ENCODE results near the gene C1orf159. TPM values are rescaled to one million over a fixed set of nuclear protein-coding genes. Genes with fewer than 3 reads are reported as not detected.

C1orf159 gene
- polyA plus RNA-seq, 1 donor (not counting 4 experiments of a cell fraction or from before 2014, with no cell fraction given): 6.1 TPM

- no peaks in the 10 kb centered on the region for H3K4me1 ChIP-seq (ENCODE audit: control insufficient read depth, extremely low read depth, insufficient read depth, low read length)
- H3K27me3 ChIP-seq (ENCODE audit: control insufficient read depth, extremely low read depth, insufficient read depth, low read length): no peaks in the 10 kb centered on the region
- no peak overlapping the region for H3K4me2 ChIP-seq (ENCODE audit: control insufficient read depth, extremely low read depth, insufficient read depth, low read depth, low read length)
- FAIRE-seq: no peak
- H3K27ac ChIP-seq (ENCODE audit: control insufficient read depth, insufficient read depth, low read length): no peak overlapping the region
- H3K9ac ChIP-seq (ENCODE audit: control insufficient read depth, extremely low read depth, insufficient read depth, low read length): no peak overlapping the region
- dilution Hi-C loops (cut with MboI; ENCODE audit: extremely low pct_ligation_motif_present, low sequenced_read_pairs): no loop called here
- H3K36me3 ChIP-seq (ENCODE audit: control insufficient read depth in 2 of 2, extremely low read depth in 1 of 2, insufficient read depth in 2 of 2, low read length in 2 of 2): peaks cover 0 to 2% of the 10 kb centered on the region in 2 experiments
- H3K9me3 ChIP-seq (ENCODE audit: control insufficient read depth, low read depth, low read length): no peaks in the 10 kb centered on the region
- no peak overlapping the region for H3K4me3 ChIP-seq (ENCODE audit: control insufficient read depth in 2 of 3, extremely low read depth in 1 of 3, insufficient read depth in 2 of 3, low read depth in 1 of 3, low read length in 3 of 3)
- no peaks in the 10 kb centered on the region for H3K9me1 ChIP-seq (ENCODE audit: control insufficient read depth, extremely low read depth, insufficient read depth, low read length)
- no peak for DNase-seq (ENCODE audit: low read depth, low spot score)
- no peak overlapping the region for H2AFZ ChIP-seq (ENCODE audit: control insufficient read depth, low read length)
- TF ChIP-seq EZH2 (IDR thresholded peaks at IDR 0.05; ENCODE audit: low read length) (no peak), CTCF (optimal IDR thresholded peaks at IDR 0.05 in 1 of 3, IDR thresholded peaks at IDR 0.05 in 1 of 3, conservative IDR thresholded peaks at IDR 0.05 in 1 of 3; ENCODE audit: extremely low read depth in 1 of 3, insufficient read depth in 2 of 3, low read length in 3 of 3) (no peak)
- H3K79me2 ChIP-seq (ENCODE audit: control insufficient read depth, insufficient read depth, low read length): no peaks in the 10 kb centered on the region
- no peaks in the 10 kb centered on the region for H4K20me1 ChIP-seq (ENCODE audit: control insufficient read depth, extremely low read depth, insufficient read depth, low read length)
These were observed 27.7 kb downstream of the C1orf159 start for GRCh38 chr1:1088029-1088800.

GRCh38 chr1:1087351-1088028 lies 28.4 kb downstream of the C1orf159 start:
- Histone ChIP-seq H3K4me1 (ENCODE audit: control insufficient read depth, extremely low read depth, insufficient read depth, low read length) (no peaks in the 10 kb centered on the region), H3K27me3 (ENCODE audit: control insufficient read depth, extremely low read depth, insufficient read depth, low read length) (no peaks in the 10 kb centered on the region), H3K4me3 (ENCODE audit: control insufficient read depth in 2 of 3, extremely low read depth in 1 of 3, insufficient read depth in 2 of 3, low read depth in 1 of 3, low read length in 3 of 3) (no peak overlapping the region), H4K20me1 (ENCODE audit: control insufficient read depth, extremely low read depth, insufficient read depth, low read length) (no peaks in the 10 kb centered on the region), H3K9ac (ENCODE audit: control insufficient read depth, extremely low read depth, insufficient read depth, low read length) (no peak overlapping the region), H3K4me2 (ENCODE audit: control insufficient read depth, extremely low read depth, insufficient read depth, low read depth, low read length) (no peak overlapping the region), H3K79me2 (ENCODE audit: control insufficient read depth, insufficient read depth, low read length) (no peaks in the 10 kb centered on the region), H3K9me3 (ENCODE audit: control insufficient read depth, low read depth, low read length) (no peaks in the 10 kb centered on the region), H3K36me3 (ENCODE audit: control insufficient read depth in 2 of 2, extremely low read depth in 1 of 2, insufficient read depth in 2 of 2, low read length in 2 of 2) (peaks cover 0 to 2% of the 10 kb centered on the region in 2 experiments), H2AFZ (ENCODE audit: control insufficient read depth, low read length) (no peak overlapping the region), H3K9me1 (ENCODE audit: control insufficient read depth, extremely low read depth, insufficient read depth, low read length) (no peaks in the 10 kb centered on the region), H3K27ac (ENCODE audit: control insufficient read depth, insufficient read depth, low read length) (no peak overlapping the region)
- no peak for TF ChIP-seq CTCF (optimal IDR thresholded peaks at IDR 0.05 in 1 of 3, IDR thresholded peaks at IDR 0.05 in 1 of 3, conservative IDR thresholded peaks at IDR 0.05 in 1 of 3; ENCODE audit: extremely low read depth in 1 of 3, insufficient read depth in 2 of 3, low read length in 3 of 3)
- TF ChIP-seq EZH2 (IDR thresholded peaks at IDR 0.05; ENCODE audit: low read length): no peak
- FAIRE-seq: no peak
- no peak for DNase-seq (ENCODE audit: low read depth, low spot score)
- dilution Hi-C loops (cut with MboI; ENCODE audit: extremely low pct_ligation_motif_present, low sequenced_read_pairs): no loop called here

All from keratinocyte (primary cell).